Measurements from ENCODE around the gene PCDHGA11. TPM values are rescaled to one million over a fixed set of nuclear protein-coding genes. Genes with fewer than 3 reads are reported as not detected.

Gene PCDHGA11
- total and polyA plus RNA-seq, 9 of the 15 experiments (the other 6 are each of a cell fraction or from before 2014, with no cell fraction given), result 0.04 to 0.07 (median 0.04) TPM; not detected in 4

DNA sequence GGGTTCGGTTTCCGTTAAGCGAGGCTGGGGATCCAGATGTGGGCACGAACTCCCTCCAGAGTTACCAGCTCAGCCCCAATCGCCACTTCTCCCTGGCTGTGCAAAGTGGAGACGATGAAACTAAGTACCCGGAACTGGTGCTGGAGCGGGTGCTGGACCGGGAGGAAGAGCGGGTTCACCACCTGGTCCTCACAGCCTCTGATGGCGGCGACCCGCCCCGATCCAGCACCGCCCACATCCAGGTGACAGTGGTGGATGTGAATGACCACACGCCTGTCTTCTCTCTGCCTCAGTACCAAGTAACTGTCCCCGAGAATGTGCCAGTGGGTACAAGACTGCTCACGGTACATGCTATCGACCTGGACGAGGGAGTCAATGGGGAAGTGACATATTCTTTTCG lies 37.5 kb upstream of the PCDHGA11 start:
- intact Hi-C loops (cut with micrococcal nuclease), result no loop called here
- no peak overlapping the region for H3K27ac ChIP-seq (ENCODE audit: extremely low read depth, low read depth, low read length)
- peak overlapping the region; percentile 69; the same call in 1 of the 2 replicates for H3K4me2 ChIP-seq (ENCODE audit: insufficient read depth, low read length)
- H3K4me3 ChIP-seq, result no peak overlapping the region
- BruUV-seq (replicated peaks), result no TSS peak
- ChIA-PET CTCF (ENCODE audit: low intra/inter-chr PET ratio) (interaction anchor here (0.9 kb wide), 1 partner anchor 180 kb away, joined by 5 read pairs; no protein-coding TSS in a partner anchor), POLR2A (interaction anchor here (0.6 kb wide), 1 partner anchor 30 kb away, joined by 3 read pairs; no protein-coding TSS in a partner anchor)
- no peak for TF ChIP-seq ETS2 (tag; IDR thresholded peaks at IDR 0.05; ENCODE audit: borderline replicate concordance, poor library complexity, severe bottlenecking)
- no peak for TF ChIP-seq SMAD3 (CRISPR knock-in tag; conservative IDR thresholded peaks at IDR 0.05)
- TF ChIP-seq THAP7 (CRISPR knock-in tag; IDR thresholded peaks at IDR 0.05), result no peak
- TF ChIP-seq TEAD1 (CRISPR knock-in tag; IDR thresholded peaks at IDR 0.05), result no peak
- TF ChIP-seq ZNF445 (CRISPR knock-in tag; IDR thresholded peaks at IDR 0.05; ENCODE audit: low read depth), result no peak
- TF ChIP-seq, protein P1, sequence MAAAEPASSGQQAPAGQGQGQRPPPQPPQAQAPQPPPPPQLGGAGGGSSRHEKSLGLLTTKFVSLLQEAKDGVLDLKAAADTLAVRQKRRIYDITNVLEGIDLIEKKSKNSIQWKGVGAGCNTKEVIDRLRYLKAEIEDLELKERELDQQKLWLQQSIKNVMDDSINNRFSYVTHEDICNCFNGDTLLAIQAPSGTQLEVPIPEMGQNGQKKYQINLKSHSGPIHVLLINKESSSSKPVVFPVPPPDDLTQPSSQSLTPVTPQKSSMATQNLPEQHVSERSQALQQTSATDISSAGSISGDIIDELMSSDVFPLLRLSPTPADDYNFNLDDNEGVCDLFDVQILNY (CRISPR knock-in tag; IDR thresholded peaks at IDR 0.05), result no peak
- in situ Hi-C loops (cut with MboI), result no loop called here
- peak overlapping the region; percentile 67; the same call in 1 of the 2 replicates for H2AFZ ChIP-seq (ENCODE audit: low read depth, low read length)
- peak in 2 of 4 experiments; percentile 14 to 19 for DNase-seq (ENCODE audit: extremely low read depth in 1 of 4, low spot score in 3 of 4)
- H3K79me2 ChIP-seq (ENCODE audit: control insufficient read depth, insufficient read depth, low read length), result no peaks in the 10 kb centered on the region
- WGBS (ENCODE audit: insufficient coverage, low coverage, missing lambda C conversion rate), result 3% methylated on average over 20 of the region's 21 CpGs
- peaks cover 0 to 9% of the 10 kb centered on the region in 2 experiments; a peak in 2 of 5 replicates for H3K4me1 ChIP-seq (replicated peaks in 1 of 2; ENCODE audit: control insufficient read depth in 2 of 2, insufficient read depth in 2 of 2, low read length in 2 of 2)
- H3K27me3 ChIP-seq (ENCODE audit: control insufficient read depth in 2 of 2, insufficient read depth in 2 of 2, low read length in 2 of 2), result peaks cover 9 to 28% of the 10 kb centered on the region in 2 experiments; a peak in 4 of 5 replicates
- H4K20me1 ChIP-seq (replicated peaks; ENCODE audit: control insufficient read depth, insufficient read depth, low read length), result no peaks in the 10 kb centered on the region
- no peak for FAIRE-seq
- no peaks in the 10 kb centered on the region for H3K36me3 ChIP-seq (ENCODE audit: control insufficient read depth, insufficient read depth, low read length)
- H3K9ac ChIP-seq (ENCODE audit: insufficient read depth in 1 of 2, low read depth in 2 of 2, low read length in 2 of 2), result no peak overlapping the region
- H3K9me3 ChIP-seq (replicated peaks; ENCODE audit: control insufficient read depth, insufficient read depth, low read depth, low read length), result no peaks in the 10 kb centered on the region
- no peak; the same call in 2 of the 3 replicates for ATAC-seq
- no peaks in the 10 kb centered on the region for H3K9me1 ChIP-seq (ENCODE audit: control insufficient read depth, insufficient read depth, low read length)
